Osteoblast (primary cell): ENCODE results near the gene FBXL15. TPM values are rescaled to one million over a fixed set of nuclear protein-coding genes. Genes with fewer than 3 reads are reported as not detected.

ENCODE experiments used
- DNase-seq: peaks from one replicate; pipeline ENCODE4 v3.0.0; 2011; ENCODE audit warnings: low spot score, mixed read lengths; ENCODE audit not compliant: insufficient read length; ENCODE audit errors: missing footprints
- H2AFZ ChIP-seq: 2 replicates; pipeline ENCODE4 v1.6.0; 2011; ENCODE audit warnings: mild to moderate bottlenecking, low read length
- H3K27ac ChIP-seq: 2 replicates; pipeline ENCODE4 v1.5.1; 2011; ENCODE audit warnings: mild to moderate bottlenecking, low read depth, low read length, moderate library complexity
- H3K27me3 ChIP-seq: 2 replicates; pipeline ENCODE4 v1.6.0; 2012; ENCODE audit warnings: mild to moderate bottlenecking, control low read depth, inconsistent platforms, low read length, moderate library complexity; ENCODE audit not compliant: insufficient read depth
- H3K36me3 ChIP-seq: 2 replicates; pipeline ENCODE4 v1.5.1; 2011; ENCODE audit warnings: mild to moderate bottlenecking, low read length, control low read depth, moderate library complexity; ENCODE audit not compliant: insufficient read depth
- H3K4me1 ChIP-seq: 2 replicates; pipeline ENCODE4 v1.5.1; 2011; ENCODE audit warnings: mild to moderate bottlenecking, low read length, control low read depth, moderate library complexity; ENCODE audit not compliant: insufficient read depth
- H3K4me2 ChIP-seq: 2 replicates; pipeline ENCODE4 v1.6.0; 2011; ENCODE audit warnings: mild to moderate bottlenecking, low read length; ENCODE audit not compliant: insufficient read depth
- H3K4me3 ChIP-seq: fragments of 200-600 bp; sonication (generic); 3 replicates; pipeline ENCODE4 v1.5.1; 2012; ENCODE audit warnings: mild to moderate bottlenecking, low read length, inconsistent platforms; ENCODE audit not compliant: insufficient read depth
- H3K79me2 ChIP-seq: 2 replicates; pipeline ENCODE4 v1.6.0; 2012; ENCODE audit warnings: mild to moderate bottlenecking, low read length, control low read depth, inconsistent platforms; ENCODE audit not compliant: insufficient read depth
- H3K9me3 ChIP-seq: 2 replicates; pipeline ENCODE4 v1.5.1; 2011; ENCODE audit warnings: low read depth, low read length, control low read depth
- H4K20me1 ChIP-seq: 2 replicates; pipeline ENCODE4 v1.6.0; 2012; ENCODE audit warnings: mild to moderate bottlenecking, low read length, control low read depth; ENCODE audit not compliant: insufficient read depth
- CTCF ChIP-seq: IDR thresholded peaks from 2 replicates; pipeline ENCODE4 v1.5.1; 2011; ENCODE audit warnings: mild to moderate bottlenecking, low read depth, low read length, moderate library complexity; ENCODE audit errors: extremely low read depth
- total RNA-seq: library from RNA; depleted of rRNA; stranded (reverse); fragments of >200 nt; gene quantifications from 2 replicates; pipeline ENCODE4 v1.2.3, GENCODE V29; 2012

The FBXL15 gene
- total RNA-seq, 1 donor: 9.4 TPM

- Histone ChIP-seq H3K9me3 (no peaks in the 10 kb centered on the region), H3K4me1 (peaks cover 25% of the 10 kb centered on the region), H3K79me2 (no peaks in the 10 kb centered on the region), H3K4me3 (peak overlapping the region; percentile 86), H3K27ac (no peak overlapping the region), H3K36me3 (no peaks in the 10 kb centered on the region), H4K20me1 (no peaks in the 10 kb centered on the region), H3K4me2 (peak overlapping the region; percentile 95), H2AFZ (peak overlapping the region; percentile 95), H3K27me3 (no peaks in the 10 kb centered on the region)
- no peak for TF ChIP-seq CTCF
- no peak for DNase-seq
Observed at GRCh38 chr10:102450124-102450373, 29.4 kb downstream of the FBXL15 start.

- H3K27me3 ChIP-seq: no peaks in the 10 kb centered on the region
- peak overlapping the region; percentile 95 for H3K4me2 ChIP-seq
- H3K27ac ChIP-seq: no peak overlapping the region
- TF ChIP-seq CTCF: no peak
- H2AFZ ChIP-seq: peak overlapping the region; percentile 95
- H3K4me3 ChIP-seq: peak overlapping the region; percentile 86
- peak; percentile 96 for DNase-seq
- peaks cover 25% of the 10 kb centered on the region for H3K4me1 ChIP-seq
- H3K9me3 ChIP-seq: no peaks in the 10 kb centered on the region
- no peaks in the 10 kb centered on the region for H3K36me3 ChIP-seq
- H3K79me2 ChIP-seq: no peaks in the 10 kb centered on the region
- H4K20me1 ChIP-seq: no peaks in the 10 kb centered on the region
Observed at GRCh38 chr10:102450374-102451104, 29.9 kb downstream of the FBXL15 start.

- Histone ChIP-seq H3K27ac (no peak within 1 kb of the TSS), H3K4me2 (peak within 1 kb of the TSS; percentile 95), H3K4me3 (peak within 1 kb of the TSS; percentile 86), H3K36me3 (no peaks in the 10 kb centered on the region), H3K4me1 (peaks cover 32% of the 10 kb centered on the region), H3K9me3 (no peaks in the 10 kb centered on the region), H3K27me3 (no peaks in the 10 kb centered on the region), H2AFZ (peak within 1 kb of the TSS; percentile 95), H3K79me2 (no peaks in the 10 kb centered on the region), H4K20me1 (no peaks in the 10 kb centered on the region)
- TF ChIP-seq CTCF: no peak
- DNase-seq: peak; percentile 72
Observed at GRCh38 chr10:102451105-102451969, 30.7 kb downstream of the FBXL15 start, which contains the start of gene C10orf95. Gene C10orf95 (minus strand): TSS chr10:102451543. CDS start chr10:102451093, 450 bp downstream.
